Panc1 (cell line): ENCODE data around the gene OR51I1.

Experiments
- POLR2AphosphoS5 ChIP-seq: IDR thresholded peaks from 2 replicates; pipeline ENCODE4 v1.6.1; 2012; ENCODE audit warnings: mild to moderate bottlenecking, low read depth, low read length, moderate library complexity
- SIN3A ChIP-seq: IDR thresholded peaks from 2 replicates; pipeline ENCODE4 v1.6.1; 2012; ENCODE audit warnings: low read depth, mild to moderate bottlenecking, low read length, moderate library complexity, borderline replicate concordance; ENCODE audit not compliant: insufficient read depth
- TF ChIP-seq, protein P1 (sequence below): fragments of 450-650 bp; IDR thresholded peaks from 2 replicates; pipeline ENCODE4 v1.5.1; 2017; ENCODE audit warnings: mild to moderate bottlenecking

DNA sequence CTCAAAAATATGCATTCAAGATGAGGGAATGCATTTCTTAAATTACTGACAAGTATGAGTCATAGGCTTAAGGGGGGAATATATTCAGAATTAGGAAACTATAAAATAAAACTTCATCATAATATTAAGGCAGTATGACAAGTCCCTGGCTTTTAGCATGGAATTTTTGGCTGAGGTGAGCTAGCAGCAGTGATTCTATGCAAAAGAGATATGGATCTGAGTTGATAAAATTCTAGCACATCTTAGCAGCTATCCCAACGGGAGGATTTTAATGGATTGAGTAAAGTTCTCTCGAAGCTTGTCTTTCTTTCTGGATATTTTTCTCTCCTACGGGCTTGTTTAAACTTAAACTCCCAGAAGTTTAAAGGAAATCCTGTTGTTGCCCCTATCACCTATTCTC lies 18.2 kb downstream of the OR51I1 start:
- TF ChIP-seq, protein P1, sequence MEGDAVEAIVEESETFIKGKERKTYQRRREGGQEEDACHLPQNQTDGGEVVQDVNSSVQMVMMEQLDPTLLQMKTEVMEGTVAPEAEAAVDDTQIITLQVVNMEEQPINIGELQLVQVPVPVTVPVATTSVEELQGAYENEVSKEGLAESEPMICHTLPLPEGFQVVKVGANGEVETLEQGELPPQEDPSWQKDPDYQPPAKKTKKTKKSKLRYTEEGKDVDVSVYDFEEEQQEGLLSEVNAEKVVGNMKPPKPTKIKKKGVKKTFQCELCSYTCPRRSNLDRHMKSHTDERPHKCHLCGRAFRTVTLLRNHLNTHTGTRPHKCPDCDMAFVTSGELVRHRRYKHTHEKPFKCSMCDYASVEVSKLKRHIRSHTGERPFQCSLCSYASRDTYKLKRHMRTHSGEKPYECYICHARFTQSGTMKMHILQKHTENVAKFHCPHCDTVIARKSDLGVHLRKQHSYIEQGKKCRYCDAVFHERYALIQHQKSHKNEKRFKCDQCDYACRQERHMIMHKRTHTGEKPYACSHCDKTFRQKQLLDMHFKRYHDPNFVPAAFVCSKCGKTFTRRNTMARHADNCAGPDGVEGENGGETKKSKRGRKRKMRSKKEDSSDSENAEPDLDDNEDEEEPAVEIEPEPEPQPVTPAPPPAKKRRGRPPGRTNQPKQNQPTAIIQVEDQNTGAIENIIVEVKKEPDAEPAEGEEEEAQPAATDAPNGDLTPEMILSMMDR = no peak
- TF ChIP-seq POLR2AphosphoS5 = no peak
- no peak for TF ChIP-seq SIN3A
